ENCODE data around the gene INHA.

The INHA gene

GRCh38 chr2:219611866-219612576 is 39.9 kb downstream of the INHA start:
- DNase-seq (ENCODE audit: low spot score) = no peak

- DNase-seq (ENCODE audit: low spot score) = no peak
These were observed 40.6 kb downstream of the INHA start for GRCh38 chr2:219612577-219613286.

GRCh38 chr2:219613461-219614070 is 41.5 kb downstream of the INHA start:
- DNase-seq (ENCODE audit: low spot score) = no peak

- DNase-seq (ENCODE audit: low spot score) = no peak
These were observed 42.2 kb downstream of the INHA start for GRCh38 chr2:219614076-219614860.

- DNase-seq (ENCODE audit: low spot score) = no peak
These were observed 42.9 kb downstream of the INHA start for GRCh38 chr2:219615036-219615435.

- DNase-seq (ENCODE audit: low spot score) = no peak
These were observed 43.8 kb downstream of the INHA start for GRCh38 chr2:219615894-219616293.

GRCh38 chr2:219616550-219616949 is 44.4 kb downstream of the INHA start:
- DNase-seq (ENCODE audit: low spot score) = no peak

GRCh38 chr2:219618733-219619122 is 46.6 kb downstream of the INHA start:
- no peak for DNase-seq (ENCODE audit: low spot score)

- DNase-seq (ENCODE audit: low spot score) = no peak
These were observed 47.1 kb downstream of the INHA start for GRCh38 chr2:219619235-219619634.

- DNase-seq (ENCODE audit: low spot score) = no peak
These were observed 48.4 kb downstream of the INHA start for GRCh38 chr2:219620546-219620945.

GRCh38 chr2:219621935-219622334 is 49.8 kb downstream of the INHA start:
- DNase-seq (ENCODE audit: low spot score) = no peak

- no peak for DNase-seq (ENCODE audit: low spot score)
These were observed 50.4 kb downstream of the INHA start for GRCh38 chr2:219622472-219622871.

- DNase-seq (ENCODE audit: low spot score) = no peak
These were observed 52.5 kb downstream of the INHA start for GRCh38 chr2:219624565-219624964.

- DNase-seq (ENCODE audit: low spot score) = no peak
These were observed 53.1 kb downstream of the INHA start for GRCh38 chr2:219625179-219625578.

Data from hematopoietic multipotent progenitor cell treated with erythropoietin and hydrocortisone succinate and interleukin-3 and kit ligand, for 17 days (in vitro differentiated cells).